ENCODE measurements around the gene CEP152. TPM values are rescaled to one million over a fixed set of nuclear protein-coding genes. Genes with fewer than 3 reads are reported as not detected.

Gene CEP152
- total RNA-seq, 5 donors from 2014 or later (not counting 1 experiment from before 2014, with no cell fraction given), result 6.6 to 11.4 (median 10.3) TPM

DNA sequence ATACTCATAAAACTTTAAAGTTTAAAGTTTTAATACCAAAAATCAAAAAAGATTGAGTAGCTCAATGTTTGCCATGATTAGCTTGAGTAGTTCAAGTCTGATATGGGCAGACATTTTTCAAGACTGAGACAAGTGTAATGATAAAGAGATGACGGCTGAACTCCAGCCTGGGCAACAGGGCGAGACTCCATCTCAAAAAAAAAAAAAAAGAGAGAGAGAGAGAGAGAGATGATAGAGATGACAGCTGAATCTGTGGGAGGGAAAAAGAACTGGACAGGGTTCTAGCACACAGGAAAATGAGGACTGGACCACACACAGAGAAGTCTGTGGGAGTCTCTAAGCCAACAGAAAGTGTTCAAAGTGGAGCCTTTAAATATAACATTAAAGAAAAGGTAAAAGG lies 25.2 kb downstream of the CEP152 start:
- Histone ChIP-seq H3K36me3 (ENCODE audit: control insufficient read depth in 2 of 2, extremely low read depth in 1 of 2, insufficient read depth in 1 of 2, low read length in 1 of 2) (peaks cover 13 to 22% of the 10 kb centered on the region in 2 donors), H3K27ac (ENCODE audit: low read length) (no peak overlapping the region), H3K27me3 (replicated peaks in 1 of 2; ENCODE audit: control insufficient read depth in 2 of 2, extremely low read depth in 1 of 2, insufficient read depth in 2 of 2, low read length in 1 of 2) (no peaks in the 10 kb centered on the region), H3K9me3 (no peaks in the 10 kb centered on the region), H3K4me3 (ENCODE audit: control insufficient read depth in 1 of 2, extremely low read depth in 1 of 2, low read length in 1 of 2) (no peak overlapping the region), H3K4me1 (ENCODE audit: control insufficient read depth in 1 of 2, extremely low read depth in 1 of 2, insufficient read depth in 2 of 2, low read length in 2 of 2) (no peaks in the 10 kb centered on the region)
- ChIA-PET CTCF (no interaction called here), POLR2A (no interaction called here)
- no peak overlapping the region for H3K27ac Mint-ChIP-seq
- ATAC-seq (replicated peaks in 1 of 4) (no peak), DNase-seq (no peak)
- no peaks in the 10 kb centered on the region for H3K9me3 Mint-ChIP-seq
- peaks cover 64% of the 10 kb centered on the region for H3K36me3 Mint-ChIP-seq
- no peaks in the 10 kb centered on the region for H3K4me1 Mint-ChIP-seq
- WGBS (ENCODE audit: insufficient coverage), result no CpG with 5 or more reads among the region's 2 CpGs
- H3K27me3 Mint-ChIP-seq, result no peaks in the 10 kb centered on the region
- no peak overlapping the region for H3K4me3 Mint-ChIP-seq

DNA sequence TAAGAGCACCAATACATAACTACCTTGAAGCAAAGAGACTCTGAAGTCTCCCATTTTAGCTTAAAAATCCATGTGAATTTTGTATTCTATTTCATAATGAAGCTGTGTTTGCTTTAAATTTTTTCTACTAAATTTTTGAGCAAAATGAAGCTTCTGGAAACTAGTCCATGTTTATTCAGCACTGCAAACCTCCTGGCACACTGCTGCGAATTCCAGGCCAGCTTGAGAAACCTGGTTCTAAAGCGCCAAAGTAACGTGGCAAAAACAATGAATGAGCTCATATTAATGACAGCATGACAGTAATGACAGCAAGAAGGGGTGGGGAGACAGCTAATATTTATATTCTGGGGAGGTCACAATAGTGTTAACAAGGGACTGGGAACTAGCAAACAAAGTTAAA lies 25.7 kb downstream of the CEP152 start:
- Mint-ChIP-seq H3K9me3 (no peaks in the 10 kb centered on the region), H3K4me1 (no peaks in the 10 kb centered on the region), H3K4me3 (no peak overlapping the region), H3K36me3 (peaks cover 64% of the 10 kb centered on the region), H3K27me3 (no peaks in the 10 kb centered on the region), H3K27ac (no peak overlapping the region)
- ChIA-PET POLR2A (no interaction called here), CTCF (no interaction called here)
- WGBS (ENCODE audit: insufficient coverage), result 100% methylated on average over 2 of the region's 3 CpGs
- Histone ChIP-seq H3K36me3 (ENCODE audit: control insufficient read depth in 2 of 2, extremely low read depth in 1 of 2, insufficient read depth in 1 of 2, low read length in 1 of 2) (peaks cover 10 to 22% of the 10 kb centered on the region in 2 donors), H3K9me3 (no peaks in the 10 kb centered on the region), H3K4me1 (ENCODE audit: control insufficient read depth in 1 of 2, extremely low read depth in 1 of 2, insufficient read depth in 2 of 2, low read length in 2 of 2) (no peaks in the 10 kb centered on the region), H3K27me3 (replicated peaks in 1 of 2; ENCODE audit: control insufficient read depth in 2 of 2, extremely low read depth in 1 of 2, insufficient read depth in 2 of 2, low read length in 1 of 2) (no peaks in the 10 kb centered on the region), H3K27ac (ENCODE audit: low read length) (no peak overlapping the region), H3K4me3 (ENCODE audit: control insufficient read depth in 1 of 2, extremely low read depth in 1 of 2, low read length in 1 of 2) (no peak overlapping the region)
- ATAC-seq (replicated peaks in 1 of 4), result no peak
- no peak for DNase-seq

GRCh38 chr15:48784756-48785155 lies 26.1 kb downstream of the CEP152 start:
- ChIA-PET CTCF (no interaction called here), POLR2A (no interaction called here)
- peaks cover 65% of the 10 kb centered on the region for H3K36me3 Mint-ChIP-seq

DNA sequence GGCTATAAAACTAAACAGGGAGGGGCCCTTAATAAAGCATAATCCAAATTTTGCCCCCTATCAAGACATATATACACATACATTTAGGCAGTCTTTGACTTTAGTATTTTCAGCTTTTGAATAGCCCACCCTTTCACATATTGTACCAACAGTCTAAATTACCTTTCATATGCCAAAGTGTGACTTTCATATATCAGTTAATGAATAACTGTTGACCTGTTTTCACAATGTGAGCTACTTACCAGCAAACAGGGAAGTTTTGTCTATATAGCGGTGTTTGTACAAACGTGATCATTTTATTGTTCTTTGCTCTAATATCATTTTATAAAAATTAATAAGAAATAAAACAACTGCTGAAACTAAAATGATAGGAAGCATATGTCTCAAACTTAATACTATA lies 28.0 kb downstream of the CEP152 start:
- H3K9me3 ChIP-seq, result no peaks in the 10 kb centered on the region
- H3K27ac ChIP-seq (ENCODE audit: low read length), result no peak overlapping the region
- ChIA-PET CTCF (no interaction called here), POLR2A (no interaction called here)
- no CpG with 5 or more reads among the region's 2 CpGs for whole genome bisulfite sequencing (ENCODE audit: insufficient coverage)
- H3K4me3 Mint-ChIP-seq, result no peak overlapping the region
- no peaks in the 10 kb centered on the region for H3K27me3 ChIP-seq (replicated peaks in 1 of 2; ENCODE audit: control insufficient read depth in 2 of 2, extremely low read depth in 1 of 2, insufficient read depth in 2 of 2, low read length in 1 of 2)
- H3K4me1 Mint-ChIP-seq, result no peaks in the 10 kb centered on the region
- no peaks in the 10 kb centered on the region for H3K27me3 Mint-ChIP-seq
- H3K4me1 ChIP-seq (ENCODE audit: control insufficient read depth in 1 of 2, extremely low read depth in 1 of 2, insufficient read depth in 2 of 2, low read length in 2 of 2), result no peaks in the 10 kb centered on the region
- peaks cover 7 to 14% of the 10 kb centered on the region in 2 donors for H3K36me3 ChIP-seq (ENCODE audit: control insufficient read depth in 2 of 2, extremely low read depth in 1 of 2, insufficient read depth in 1 of 2, low read length in 1 of 2)
- DNase-seq (no peak), ATAC-seq (replicated peaks in 1 of 4) (no peak)
- H3K9me3 Mint-ChIP-seq, result no peaks in the 10 kb centered on the region
- H3K4me3 ChIP-seq (ENCODE audit: control insufficient read depth in 1 of 2, extremely low read depth in 1 of 2, low read length in 1 of 2), result no peak overlapping the region
- H3K27ac Mint-ChIP-seq, result no peak overlapping the region
- H3K36me3 Mint-ChIP-seq, result peaks cover 57% of the 10 kb centered on the region

More at GRCh38 chr15:48784756-48785155, 26.1 kb downstream of the CEP152 start:
- Histone ChIP-seq H3K9me3 (no peaks in the 10 kb centered on the region), H3K27me3 (replicated peaks in 1 of 2; ENCODE audit: control insufficient read depth in 2 of 2, extremely low read depth in 1 of 2, insufficient read depth in 2 of 2, low read length in 1 of 2) (no peaks in the 10 kb centered on the region), H3K4me3 (ENCODE audit: control insufficient read depth in 1 of 2, extremely low read depth in 1 of 2, low read length in 1 of 2) (no peak overlapping the region), H3K4me1 (ENCODE audit: control insufficient read depth in 1 of 2, extremely low read depth in 1 of 2, insufficient read depth in 2 of 2, low read length in 2 of 2) (no peaks in the 10 kb centered on the region), H3K36me3 (ENCODE audit: control insufficient read depth in 2 of 2, extremely low read depth in 1 of 2, insufficient read depth in 1 of 2, low read length in 1 of 2) (peaks cover 10 to 21% of the 10 kb centered on the region in 2 donors), H3K27ac (ENCODE audit: low read length) (no peak overlapping the region)
- no peak overlapping the region for H3K4me3 Mint-ChIP-seq
- H3K27ac Mint-ChIP-seq, result no peak overlapping the region
- H3K4me1 Mint-ChIP-seq, result no peaks in the 10 kb centered on the region
- H3K9me3 Mint-ChIP-seq, result no peaks in the 10 kb centered on the region
- WGBS (ENCODE audit: insufficient coverage), result 100% methylated on average over 1 of the region's 2 CpGs
- ATAC-seq (replicated peaks in 1 of 4), result no peak
- H3K27me3 Mint-ChIP-seq, result no peaks in the 10 kb centered on the region
- no peak for DNase-seq

- DNase-seq (no peak), ATAC-seq (replicated peaks in 1 of 4) (no peak)
- Mint-ChIP-seq H3K27ac (no peak overlapping the region), H3K4me1 (no peaks in the 10 kb centered on the region), H3K4me3 (no peak overlapping the region), H3K9me3 (no peaks in the 10 kb centered on the region), H3K36me3 (peaks cover 57% of the 10 kb centered on the region), H3K27me3 (no peaks in the 10 kb centered on the region)
- Histone ChIP-seq H3K27me3 (replicated peaks in 1 of 2; ENCODE audit: control insufficient read depth in 2 of 2, extremely low read depth in 1 of 2, insufficient read depth in 2 of 2, low read length in 1 of 2) (no peaks in the 10 kb centered on the region), H3K4me1 (ENCODE audit: control insufficient read depth in 1 of 2, extremely low read depth in 1 of 2, insufficient read depth in 2 of 2, low read length in 2 of 2) (no peaks in the 10 kb centered on the region), H3K27ac (ENCODE audit: low read length) (no peak overlapping the region), H3K4me3 (ENCODE audit: control insufficient read depth in 1 of 2, extremely low read depth in 1 of 2, low read length in 1 of 2) (no peak overlapping the region), H3K36me3 (ENCODE audit: control insufficient read depth in 2 of 2, extremely low read depth in 1 of 2, insufficient read depth in 1 of 2, low read length in 1 of 2) (peaks cover 4 to 14% of the 10 kb centered on the region in 2 donors), H3K9me3 (no peaks in the 10 kb centered on the region)
- CTCF ChIA-PET, result no interaction called here
- WGBS (ENCODE audit: insufficient coverage), result no CpG with 5 or more reads among the region's 5 CpGs
- POLR2A ChIA-PET, result no interaction called here
Observed at GRCh38 chr15:48781481-48782081, 29.3 kb downstream of the CEP152 start.

GRCh38 chr15:48781017-48781416 lies 29.9 kb downstream of the CEP152 start:
- peaks cover 55% of the 10 kb centered on the region for H3K36me3 Mint-ChIP-seq
- H3K27ac ChIP-seq (ENCODE audit: low read length), result no peak overlapping the region
- no peaks in the 10 kb centered on the region for H3K9me3 ChIP-seq
- H3K4me1 Mint-ChIP-seq, result no peaks in the 10 kb centered on the region
- CTCF ChIA-PET, result no interaction called here
- no peak for ATAC-seq (replicated peaks in 1 of 4)
- no CpG with 5 or more reads among the region's 2 CpGs for WGBS (ENCODE audit: insufficient coverage)
- POLR2A ChIA-PET, result no interaction called here
- no peak overlapping the region for H3K4me3 Mint-ChIP-seq
- no peak overlapping the region for H3K27ac Mint-ChIP-seq
- DNase-seq, result no peak
- H3K4me1 ChIP-seq (ENCODE audit: control insufficient read depth in 1 of 2, extremely low read depth in 1 of 2, insufficient read depth in 2 of 2, low read length in 2 of 2), result no peaks in the 10 kb centered on the region
- no peaks in the 10 kb centered on the region for H3K27me3 ChIP-seq (replicated peaks in 1 of 2; ENCODE audit: control insufficient read depth in 2 of 2, extremely low read depth in 1 of 2, insufficient read depth in 2 of 2, low read length in 1 of 2)
- H3K36me3 ChIP-seq (ENCODE audit: control insufficient read depth in 2 of 2, extremely low read depth in 1 of 2, insufficient read depth in 1 of 2, low read length in 1 of 2), result peaks cover 4 to 14% of the 10 kb centered on the region in 2 donors
- no peaks in the 10 kb centered on the region for H3K27me3 Mint-ChIP-seq
- H3K9me3 Mint-ChIP-seq, result no peaks in the 10 kb centered on the region
- no peak overlapping the region for H3K4me3 ChIP-seq (ENCODE audit: control insufficient read depth in 1 of 2, extremely low read depth in 1 of 2, low read length in 1 of 2)

DNA sequence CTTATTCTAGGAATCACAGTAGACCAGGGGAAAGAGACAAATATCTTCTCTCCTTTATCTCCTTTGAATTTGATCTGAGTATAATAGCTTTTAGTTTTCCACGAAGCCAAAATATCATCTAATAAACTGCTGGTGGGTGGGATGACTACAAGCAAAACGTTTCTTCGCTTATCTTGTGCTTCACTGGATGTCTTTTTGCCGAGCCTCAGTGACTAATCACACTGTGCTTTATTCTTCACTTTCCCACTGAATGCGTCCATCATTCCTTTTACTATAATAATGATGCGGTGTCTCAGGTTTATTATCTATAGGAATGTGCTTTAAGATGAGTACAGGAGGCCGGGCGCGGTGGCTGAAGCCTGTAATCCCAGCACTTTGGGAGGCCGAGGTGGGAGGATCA lies 32.5 kb downstream of the CEP152 start:
- no peak overlapping the region for H3K27ac ChIP-seq (ENCODE audit: low read length)
- peaks cover 0 to 18% (median 7%) of the 10 kb centered on the region in 3 donors for H3K9me3 Mint-ChIP-seq
- no peak overlapping the region for H3K27ac Mint-ChIP-seq
- ATAC-seq (replicated peaks in 1 of 4), result no peak
- no peaks in the 10 kb centered on the region for H3K4me1 ChIP-seq (ENCODE audit: control insufficient read depth in 1 of 2, extremely low read depth in 1 of 2, insufficient read depth in 2 of 2, low read length in 2 of 2)
- peaks cover 61% of the 10 kb centered on the region for H3K36me3 Mint-ChIP-seq
- H3K36me3 ChIP-seq (ENCODE audit: control insufficient read depth in 2 of 2, extremely low read depth in 1 of 2, insufficient read depth in 1 of 2, low read length in 1 of 2), result peaks cover 4 to 10% of the 10 kb centered on the region in 2 donors
- ChIA-PET CTCF (no interaction called here), POLR2A (no interaction called here)
- no peak overlapping the region for H3K4me3 ChIP-seq (ENCODE audit: control insufficient read depth in 1 of 2, extremely low read depth in 1 of 2, low read length in 1 of 2)
- H3K27me3 ChIP-seq (replicated peaks in 1 of 2; ENCODE audit: control insufficient read depth in 2 of 2, extremely low read depth in 1 of 2, insufficient read depth in 2 of 2, low read length in 1 of 2), result no peaks in the 10 kb centered on the region
- WGBS (ENCODE audit: insufficient coverage), result 100% methylated on average over 2 of the region's 10 CpGs
- H3K9me3 ChIP-seq, result no peaks in the 10 kb centered on the region
- no peak for DNase-seq
- no peaks in the 10 kb centered on the region for H3K4me1 Mint-ChIP-seq
- H3K27me3 Mint-ChIP-seq, result no peaks in the 10 kb centered on the region
- no peak overlapping the region for H3K4me3 Mint-ChIP-seq

Data from T-cell (primary cell).